WTC11 (cell line): ENCODE results near the gene SRCIN1. TPM values are rescaled to one million over a fixed set of nuclear protein-coding genes. Genes with fewer than 3 reads are reported as not detected.

ENCODE experiments used
- ATAC-seq: fragments of 200-7000 bp; cut with Tn5 transposase; 2 replicates; pipeline ENCODE4 v1.10.0; 2021; ENCODE audit warnings: mild to moderate bottlenecking, moderate library complexity
- CTCF ChIA-PET: fragments of 300-600 bp; sonication (Branson Sonifier 250); formaldehyde crosslinking; loops from one replicate; lab custom pipeline; 2021; ENCODE audit warnings: antibody characterized with exemption; lab: Charles Lee
- POLR2A ChIA-PET: fragments of 350-600 bp; sonication (Branson Sonifier 250); formaldehyde crosslinking; loops from one replicate; lab custom pipeline; 2021; ENCODE audit warnings: antibody characterized with exemption; lab: Charles Lee
- DNase-seq: peaks from one replicate; pipeline ENCODE4 v3.0.0; 2021; ENCODE audit warnings: low spot score
- H3K27ac Mint-ChIP-seq: 2 replicates; pipeline ENCODE4 v1.8.0; 2021; ENCODE audit warnings: mixed read lengths
- H3K27me3 Mint-ChIP-seq: 2 replicates; pipeline ENCODE4 v1.8.0; 2021; ENCODE audit warnings: low read depth, mild to moderate bottlenecking, moderate library complexity, mixed read lengths
- H3K36me3 Mint-ChIP-seq: 2 replicates; pipeline ENCODE4 v1.8.0; 2021; ENCODE audit warnings: mixed read lengths
- H3K4me1 Mint-ChIP-seq: 2 replicates; pipeline ENCODE4 v1.8.0; 2022; ENCODE audit warnings: mixed read lengths
- H3K4me3 Mint-ChIP-seq: 2 replicates; pipeline ENCODE4 v1.8.0; 2021; ENCODE audit warnings: mild to moderate bottlenecking, moderate library complexity, mixed read lengths
- H3K9me3 Mint-ChIP-seq: 2 replicates; pipeline ENCODE4 v1.8.0; 2021; ENCODE audit warnings: mixed read lengths
- CREM ChIP-seq: sonication (generic); formaldehyde crosslinking; IDR thresholded peaks from 2 replicates; pipeline ENCODE4 v1.8.1; 2022; ENCODE audit warnings: mild to moderate bottlenecking, missing genetic modification reagents, moderate library complexity
- ESRRA ChIP-seq: sonication (generic); formaldehyde crosslinking; IDR thresholded peaks from 2 replicates; pipeline ENCODE4 v1.8.1; 2022; ENCODE audit warnings: mild to moderate bottlenecking, missing genetic modification reagents, borderline replicate concordance
- FOXK1 ChIP-seq: sonication (generic); formaldehyde crosslinking; IDR thresholded peaks from 2 replicates; pipeline ENCODE4 v1.8.0; 2022; ENCODE audit warnings: mild to moderate bottlenecking, moderate library complexity, missing genetic modification reagents
- GABPB1 ChIP-seq: sonication (generic); formaldehyde crosslinking; IDR thresholded peaks from 2 replicates; pipeline ENCODE4 v1.8.1; 2023; ENCODE audit warnings: mild to moderate bottlenecking, missing genetic modification reagents
- HMGXB4 ChIP-seq: sonication (generic); formaldehyde crosslinking; IDR thresholded peaks from 2 replicates; pipeline ENCODE4 v1.8.1; 2023; ENCODE audit warnings: mild to moderate bottlenecking, moderate library complexity, missing genetic modification reagents
- NFYB ChIP-seq: sonication (generic); formaldehyde crosslinking; conservative IDR thresholded peaks from 2 replicates; pipeline ENCODE4 v1.8.0; 2022; ENCODE audit warnings: low read depth, missing genetic modification reagents
- PREB ChIP-seq: sonication (generic); formaldehyde crosslinking; IDR thresholded peaks from 2 replicates; pipeline ENCODE4 v1.8.1; 2022; ENCODE audit warnings: mild to moderate bottlenecking, missing genetic modification reagents, moderate library complexity, borderline replicate concordance
- RELA ChIP-seq: sonication (generic); formaldehyde crosslinking; IDR thresholded peaks from 2 replicates; pipeline ENCODE4 v1.8.1; 2022; ENCODE audit warnings: missing genetic modification reagents, mild to moderate bottlenecking, borderline replicate concordance
- RORB ChIP-seq: fragments of 250-450 bp; sonication (Bioruptor Pico); IDR thresholded peaks from 2 replicates; pipeline ENCODE4 v1.9.0; 2021; ENCODE audit warnings: mild to moderate bottlenecking
- SOX15 ChIP-seq: fragments of 250-450 bp; sonication (Bioruptor Pico); IDR thresholded peaks from 2 replicates; pipeline ENCODE4 v1.9.0; 2021; ENCODE audit warnings: mild to moderate bottlenecking
- TEAD1 ChIP-seq: sonication (generic); formaldehyde crosslinking; IDR thresholded peaks from 2 replicates; pipeline ENCODE4 v1.8.0; 2022; ENCODE audit warnings: mild to moderate bottlenecking, missing genetic modification reagents
- ZNF219 ChIP-seq: sonication (generic); formaldehyde crosslinking; IDR thresholded peaks from 2 replicates; pipeline ENCODE4 v1.8.0; 2023; ENCODE audit warnings: missing genetic modification reagents, mild to moderate bottlenecking, borderline replicate concordance
- ZNF396 ChIP-seq: fragments of 250-450 bp; sonication (Bioruptor Pico); IDR thresholded peaks from 2 replicates; pipeline ENCODE4 v1.8.0; 2021; ENCODE audit warnings: mild to moderate bottlenecking, moderate library complexity, borderline replicate concordance
- ZNF671 ChIP-seq: fragments of 250-450 bp; sonication (Bioruptor Pico); IDR thresholded peaks from 2 replicates; pipeline ENCODE4 v1.8.0; 2021; ENCODE audit warnings: mild to moderate bottlenecking
- total RNA-seq: library from RNA; stranded (reverse); gene quantifications from 3 replicates; pipeline ENCODE4 v1.2.3, GENCODE V29; 2021
- TF ChIP-seq, protein P1 (sequence below): sonication (generic); formaldehyde crosslinking; IDR thresholded peaks from 2 replicates; pipeline ENCODE4 v1.8.0; 2022; ENCODE audit warnings: mild to moderate bottlenecking, missing genetic modification reagents
- TF ChIP-seq, protein P2 (sequence below): fragments of 250-450 bp; sonication (Bioruptor Pico); IDR thresholded peaks from 2 replicates; pipeline ENCODE4 v1.9.0; 2021; ENCODE audit warnings: mild to moderate bottlenecking
- TF ChIP-seq, protein P3 (sequence below): fragments of 250-450 bp; sonication (Bioruptor Pico); IDR thresholded peaks from 2 replicates; pipeline ENCODE4 v2.1.2; 2022; ENCODE audit warnings: mild to moderate bottlenecking, moderate library complexity

The SRCIN1 gene
- total RNA-seq, 1 experiment from 2014 or later, result 17.3 TPM

DNA sequence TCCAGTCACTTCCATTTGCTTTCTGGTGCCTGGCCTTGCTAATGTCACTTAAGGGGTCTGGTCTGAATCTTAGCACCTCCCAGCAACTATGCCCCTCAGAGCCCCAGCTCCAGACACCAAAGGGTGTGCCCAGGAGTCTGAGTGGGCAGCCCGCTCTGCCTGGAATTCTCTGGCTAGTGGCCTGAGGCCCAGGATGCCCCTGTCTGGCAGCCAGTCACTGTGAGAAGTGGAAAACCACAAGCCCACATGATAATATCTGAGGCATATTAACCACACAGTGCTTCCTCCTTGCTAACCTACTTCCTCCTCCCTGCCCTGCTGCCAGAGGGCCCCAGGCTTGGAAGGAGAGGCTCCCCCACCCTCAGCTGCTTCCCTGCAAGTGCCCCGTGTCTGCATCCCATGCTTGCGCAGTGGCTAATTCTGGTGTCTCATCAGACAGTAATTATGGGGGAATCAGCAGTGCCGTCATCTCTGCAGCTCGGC, 14.0 kb downstream of the SRCIN1 start:
- Mint-ChIP-seq H3K27me3 (peaks cover 8% of the 10 kb centered on the region), H3K36me3 (no peaks in the 10 kb centered on the region), H3K9me3 (no peaks in the 10 kb centered on the region), H3K4me3 (no peak overlapping the region), H3K4me1 (peaks cover 69% of the 10 kb centered on the region), H3K27ac (no peak overlapping the region)
- ChIA-PET POLR2A (no interaction called here), CTCF (interaction anchor here (1.2 to 27.2 kb wide), 5 partner anchors 7 to 70 kb away, joined by 3 to 727 read pairs (median 13); partner anchors contain the start of gene EPOP)
- no peak for DNase-seq
- no peak for TF ChIP-seq SOX15 (CRISPR knock-in tag)
- TF ChIP-seq, protein P1, sequence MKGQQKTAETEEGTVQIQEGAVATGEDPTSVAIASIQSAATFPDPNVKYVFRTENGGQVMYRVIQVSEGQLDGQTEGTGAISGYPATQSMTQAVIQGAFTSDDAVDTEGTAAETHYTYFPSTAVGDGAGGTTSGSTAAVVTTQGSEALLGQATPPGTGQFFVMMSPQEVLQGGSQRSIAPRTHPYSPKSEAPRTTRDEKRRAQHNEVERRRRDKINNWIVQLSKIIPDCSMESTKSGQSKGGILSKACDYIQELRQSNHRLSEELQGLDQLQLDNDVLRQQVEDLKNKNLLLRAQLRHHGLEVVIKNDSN, result no peak
- TF ChIP-seq ZNF396 (CRISPR knock-in tag), result no peak
- TF ChIP-seq, protein P2, sequence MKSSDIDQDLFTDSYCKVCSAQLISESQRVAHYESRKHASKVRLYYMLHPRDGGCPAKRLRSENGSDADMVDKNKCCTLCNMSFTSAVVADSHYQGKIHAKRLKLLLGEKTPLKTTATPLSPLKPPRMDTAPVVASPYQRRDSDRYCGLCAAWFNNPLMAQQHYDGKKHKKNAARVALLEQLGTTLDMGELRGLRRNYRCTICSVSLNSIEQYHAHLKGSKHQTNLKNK (CRISPR knock-in tag), result no peak
- TF ChIP-seq, protein P3, sequence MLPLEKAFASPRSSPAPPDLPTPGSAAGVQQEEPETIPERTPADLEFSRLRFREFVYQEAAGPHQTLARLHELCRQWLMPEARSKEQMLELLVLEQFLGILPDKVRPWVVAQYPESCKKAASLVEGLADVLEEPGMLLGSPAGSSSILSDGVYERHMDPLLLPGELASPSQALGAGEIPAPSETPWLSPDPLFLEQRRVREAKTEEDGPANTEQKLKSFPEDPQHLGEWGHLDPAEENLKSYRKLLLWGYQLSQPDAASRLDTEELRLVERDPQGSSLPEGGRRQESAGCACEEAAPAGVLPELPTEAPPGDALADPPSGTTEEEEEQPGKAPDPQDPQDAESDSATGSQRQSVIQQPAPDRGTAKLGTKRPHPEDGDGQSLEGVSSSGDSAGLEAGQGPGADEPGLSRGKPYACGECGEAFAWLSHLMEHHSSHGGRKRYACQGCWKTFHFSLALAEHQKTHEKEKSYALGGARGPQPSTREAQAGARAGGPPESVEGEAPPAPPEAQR (CRISPR knock-in tag), result no peak
- no peak for TF ChIP-seq NFYB (CRISPR knock-in tag)
- no peak for TF ChIP-seq ESRRA (CRISPR knock-in tag)
- no peak for TF ChIP-seq ZNF671
- TF ChIP-seq RELA (CRISPR knock-in tag), result no peak
- no peak for TF ChIP-seq TEAD1
- TF ChIP-seq FOXK1 (CRISPR knock-in tag), result no peak
- no peak for TF ChIP-seq ZNF219 (CRISPR knock-in tag)
- TF ChIP-seq HMGXB4, result no peak
- no peak for TF ChIP-seq RORB
- TF ChIP-seq PREB (CRISPR knock-in tag), result no peak
- no peak for TF ChIP-seq CREM (CRISPR knock-in tag)
- ATAC-seq, result no peak

GRCh38 chr17:38590988-38591758, 14.6 kb downstream of the SRCIN1 start:
- Mint-ChIP-seq H3K27ac (no peak overlapping the region), H3K4me1 (peaks cover 63% of the 10 kb centered on the region), H3K4me3 (no peak overlapping the region), H3K36me3 (no peaks in the 10 kb centered on the region)
- peak; percentile 8; the same call in 1 of the 2 replicates for ATAC-seq
- no peak for DNase-seq
- POLR2A ChIA-PET, result no interaction called here
- TF ChIP-seq ESRRA (CRISPR knock-in tag), result no peak
- TF ChIP-seq GABPB1 (CRISPR knock-in tag), result 0 out of 2 replicates have a peak, but pooled peaks have one; percentile 32
- TF ChIP-seq, all 79 proteins: peak for 1
- H3K27me3 Mint-ChIP-seq, result peaks cover 4% of the 10 kb centered on the region
- CTCF ChIA-PET, result interaction anchor here (1.2 to 27.2 kb wide), 3 partner anchors 32 to 71 kb away, joined by 3 to 727 read pairs (median 79); partner anchors contain the start of gene EPOP
- H3K9me3 Mint-ChIP-seq, result no peaks in the 10 kb centered on the region
